ENCODE measurements around the gene UST. TPM values are rescaled to one million over a fixed set of nuclear protein-coding genes. Genes with fewer than 3 reads are reported as not detected.

The UST gene
- total RNA-seq, 6 experiments from 2014 or later, result 0.44 to 1.9 (median 0.91) TPM

DNA sequence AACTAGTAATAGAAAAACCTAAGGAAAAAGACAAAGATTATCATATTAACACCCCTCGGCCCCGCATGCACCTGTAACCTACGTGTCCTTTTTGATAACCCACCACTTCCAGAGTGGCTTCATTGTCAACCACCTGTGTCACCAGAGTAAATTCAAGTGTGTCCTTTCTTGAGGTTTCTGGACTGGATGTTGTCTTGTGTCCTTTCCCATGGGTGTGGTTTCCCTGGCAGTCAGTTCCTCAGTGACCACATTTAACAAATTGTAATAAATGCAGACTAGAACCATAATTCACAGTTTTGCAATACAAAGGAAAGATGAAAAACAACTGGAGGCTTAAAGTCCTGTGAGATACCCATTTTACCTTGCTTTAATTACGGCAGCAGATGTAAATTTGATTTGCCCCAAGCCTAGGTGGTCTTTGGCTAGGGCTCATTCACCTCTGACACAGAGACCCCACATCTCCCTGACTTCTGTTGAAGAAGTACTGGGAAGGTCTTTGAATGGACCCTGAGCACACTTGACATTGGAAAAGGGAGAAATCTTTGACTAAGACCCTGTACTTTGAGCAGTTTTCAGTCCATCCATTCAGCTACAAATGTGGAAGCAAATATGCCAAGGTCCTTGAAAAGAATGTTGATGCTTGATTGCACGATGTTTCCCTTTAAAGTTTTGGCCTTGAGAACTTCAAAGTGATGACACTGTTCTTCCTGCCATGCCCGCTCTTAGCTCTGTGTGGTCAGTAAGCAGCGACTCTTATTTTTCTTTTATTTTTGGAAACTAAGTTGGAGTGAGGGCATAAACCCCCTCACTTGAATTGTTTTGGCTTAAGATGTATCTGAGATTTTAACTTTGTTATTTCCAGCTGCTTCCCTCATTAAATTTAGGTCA lies 232.4 kb downstream of the UST start:
- Histone ChIP-seq H3K4me3 (no peak overlapping the region), H3K27ac (no peak overlapping the region), H3K27me3 (no peaks in the 10 kb centered on the region), H3K4me1 (no peaks in the 10 kb centered on the region), H3K36me3 (no peaks in the 10 kb centered on the region), H3K9me3 (no peaks in the 10 kb centered on the region)
- TF ChIP-seq POLR2A (IDR thresholded peaks at IDR 0.05) (no peak), CTCF (IDR thresholded peaks at IDR 0.05) (no peak)
- 60% methylated on average over 7 of the region's 7 CpGs for WGBS (ENCODE audit: insufficient coverage, low coverage, low lambda C conversion rate, missing lambda C conversion rate)
- no peak for DNase-seq
- no peak for ATAC-seq
- intact Hi-C loops (cut with DNase I), result no loop called here

GRCh38 chr6:148980234-148980633 lies 233.4 kb downstream of the UST start:
- no peak overlapping the region for H3K27ac ChIP-seq
- ATAC-seq, result no peak
- DNase-seq, result no peak
- H3K4me3 ChIP-seq, result no peak overlapping the region
- no peaks in the 10 kb centered on the region for H3K36me3 ChIP-seq
- H3K9me3 ChIP-seq, result no peaks in the 10 kb centered on the region
- WGBS (ENCODE audit: insufficient coverage, low coverage, low lambda C conversion rate, missing lambda C conversion rate), result 60% methylated on average over 3 of the region's 3 CpGs
- no peaks in the 10 kb centered on the region for H3K4me1 ChIP-seq
- no peak for TF ChIP-seq CTCF (IDR thresholded peaks at IDR 0.05)
- TF ChIP-seq POLR2A (IDR thresholded peaks at IDR 0.05), result no peak
- intact Hi-C loops (cut with DNase I), result no loop called here
- no peaks in the 10 kb centered on the region for H3K27me3 ChIP-seq

GRCh38 chr6:148981515-148981914 lies 234.7 kb downstream of the UST start:
- Histone ChIP-seq H3K36me3 (no peaks in the 10 kb centered on the region), H3K4me1 (no peaks in the 10 kb centered on the region), H3K9me3 (no peaks in the 10 kb centered on the region), H3K27me3 (no peaks in the 10 kb centered on the region), H3K4me3 (no peak overlapping the region), H3K27ac (no peak overlapping the region)
- TF ChIP-seq POLR2A (IDR thresholded peaks at IDR 0.05) (no peak), CTCF (IDR thresholded peaks at IDR 0.05) (no peak)
- DNase-seq, result no peak
- intact Hi-C loops (cut with DNase I), result no loop called here
- ATAC-seq, result no peak
- WGBS (ENCODE audit: insufficient coverage, low coverage, low lambda C conversion rate, missing lambda C conversion rate), result 51% methylated on average over 3 of the region's 3 CpGs

DNA sequence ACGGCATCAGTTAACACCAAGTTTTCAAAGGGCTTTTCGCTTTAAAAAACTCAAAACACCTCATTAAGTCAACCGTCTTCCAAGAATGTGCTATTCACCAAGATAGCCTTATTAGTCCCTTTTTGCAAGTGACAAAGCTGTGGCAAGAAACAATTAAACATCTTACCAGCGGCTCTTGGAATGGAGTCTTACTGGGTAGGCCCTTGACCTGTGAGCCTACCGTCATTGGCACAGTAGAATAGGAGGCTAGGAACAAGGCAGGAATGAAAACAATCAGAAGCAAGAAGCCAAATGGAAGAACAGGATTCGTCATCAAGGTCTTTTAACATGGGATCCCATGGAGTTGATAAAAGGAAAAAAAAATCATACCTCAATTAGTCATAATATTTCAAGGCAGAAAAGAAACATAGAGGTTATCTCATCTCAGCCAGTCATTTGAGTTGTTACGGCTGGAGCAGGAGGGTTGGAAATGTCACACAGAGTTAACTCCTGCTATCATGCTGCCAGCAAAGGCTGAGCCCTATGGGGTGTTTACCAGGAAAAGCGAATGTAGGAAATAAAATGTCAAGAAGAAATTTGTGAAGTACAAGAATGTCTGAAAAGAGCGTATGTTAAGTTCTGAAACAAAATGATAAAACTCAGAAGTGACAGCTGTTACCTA lies 236.4 kb downstream of the UST start:
- ATAC-seq, result no peak
- H3K4me3 ChIP-seq, result no peak overlapping the region
- H3K27ac ChIP-seq, result no peak overlapping the region
- DNase-seq, result no peak
- H3K4me1 ChIP-seq, result no peaks in the 10 kb centered on the region
- no peaks in the 10 kb centered on the region for H3K27me3 ChIP-seq
- no peaks in the 10 kb centered on the region for H3K36me3 ChIP-seq
- intact Hi-C loops (cut with DNase I), result no loop called here
- 86% methylated on average over 9 of the region's 9 CpGs for WGBS (ENCODE audit: insufficient coverage, low coverage, low lambda C conversion rate, missing lambda C conversion rate)
- TF ChIP-seq POLR2A (IDR thresholded peaks at IDR 0.05), result no peak
- no peaks in the 10 kb centered on the region for H3K9me3 ChIP-seq

- Histone ChIP-seq H3K4me1 (no peaks in the 10 kb centered on the region), H3K9me3 (no peaks in the 10 kb centered on the region), H3K27me3 (no peaks in the 10 kb centered on the region), H3K4me3 (no peak overlapping the region), H3K36me3 (no peaks in the 10 kb centered on the region), H3K27ac (no peak overlapping the region)
- ATAC-seq (no peak), DNase-seq (no peak)
- 62% methylated on average over 2 of the region's 2 CpGs for WGBS (ENCODE audit: insufficient coverage, low coverage, low lambda C conversion rate, missing lambda C conversion rate)
- intact Hi-C loops (cut with DNase I), result no loop called here
- no peak for TF ChIP-seq POLR2A (IDR thresholded peaks at IDR 0.05)
- TF ChIP-seq CTCF (IDR thresholded peaks at IDR 0.05), result no peak
These were observed 237.1 kb downstream of the UST start for GRCh38 chr6:148983966-148984365.

Measured in right lobe of liver (tissue), 6 donors.